ENCODE data around the gene ZNF512B.

DNA sequence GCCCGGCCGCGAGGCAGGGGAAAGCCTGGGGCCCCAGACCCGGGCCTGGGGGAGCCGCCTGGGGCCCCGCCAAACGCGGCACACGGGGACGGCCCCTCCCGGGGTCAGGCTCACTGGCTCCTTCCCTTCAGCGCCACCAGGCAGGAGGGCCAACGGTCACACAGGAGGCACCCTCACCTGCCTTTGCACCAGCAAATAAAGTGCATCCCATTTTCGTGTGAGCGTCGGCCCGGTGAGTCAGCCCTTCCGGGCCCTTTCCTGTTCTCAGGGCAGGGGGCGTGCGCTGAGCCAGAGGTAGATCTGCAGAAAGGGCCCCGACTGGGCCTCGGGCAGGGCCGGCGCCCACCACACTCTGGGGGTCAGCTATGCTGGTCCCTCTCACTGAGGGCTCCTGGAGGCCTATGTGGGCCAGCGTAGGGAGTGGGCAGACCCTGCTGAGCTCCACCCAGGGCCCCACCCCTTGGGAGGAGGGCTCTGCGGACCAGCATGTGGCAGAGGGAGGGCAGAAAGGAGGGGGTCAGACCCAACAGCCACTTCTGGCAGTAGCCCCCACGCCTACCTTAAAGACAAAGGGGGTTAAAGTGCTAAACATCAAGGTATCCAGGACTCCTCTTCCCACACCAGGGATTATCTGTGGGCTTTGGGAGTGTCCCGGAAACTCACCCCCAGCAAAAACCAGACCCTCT is 12.6 kb downstream of the ZNF512B start:
- TF ChIP-seq, protein P1, sequence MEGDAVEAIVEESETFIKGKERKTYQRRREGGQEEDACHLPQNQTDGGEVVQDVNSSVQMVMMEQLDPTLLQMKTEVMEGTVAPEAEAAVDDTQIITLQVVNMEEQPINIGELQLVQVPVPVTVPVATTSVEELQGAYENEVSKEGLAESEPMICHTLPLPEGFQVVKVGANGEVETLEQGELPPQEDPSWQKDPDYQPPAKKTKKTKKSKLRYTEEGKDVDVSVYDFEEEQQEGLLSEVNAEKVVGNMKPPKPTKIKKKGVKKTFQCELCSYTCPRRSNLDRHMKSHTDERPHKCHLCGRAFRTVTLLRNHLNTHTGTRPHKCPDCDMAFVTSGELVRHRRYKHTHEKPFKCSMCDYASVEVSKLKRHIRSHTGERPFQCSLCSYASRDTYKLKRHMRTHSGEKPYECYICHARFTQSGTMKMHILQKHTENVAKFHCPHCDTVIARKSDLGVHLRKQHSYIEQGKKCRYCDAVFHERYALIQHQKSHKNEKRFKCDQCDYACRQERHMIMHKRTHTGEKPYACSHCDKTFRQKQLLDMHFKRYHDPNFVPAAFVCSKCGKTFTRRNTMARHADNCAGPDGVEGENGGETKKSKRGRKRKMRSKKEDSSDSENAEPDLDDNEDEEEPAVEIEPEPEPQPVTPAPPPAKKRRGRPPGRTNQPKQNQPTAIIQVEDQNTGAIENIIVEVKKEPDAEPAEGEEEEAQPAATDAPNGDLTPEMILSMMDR (IDR thresholded peaks at IDR 0.05; ENCODE audit: low read length) = peak; percentile 7; the same call in 1 of the 2 replicates
- no peak for TF ChIP-seq EZH2 (optimal IDR thresholded peaks at IDR 0.05; ENCODE audit: low read depth, low read length)

Measured in MM.1S (cell line).